22Rv1 (cell line): ENCODE results near the gene MSANTD1.

Experiments
- ZFX ChIP-seq: fragments of 450-650 bp; IDR thresholded peaks from 2 replicates; pipeline ENCODE4 v1.6.1; 2017; ENCODE audit warnings: antibody characterized with exemption, borderline replicate concordance
- TF ChIP-seq, protein P1 (sequence below): fragments of 450-650 bp; IDR thresholded peaks from 2 replicates; pipeline ENCODE4 v1.5.1; 2017; ENCODE audit warnings: mild to moderate bottlenecking

- TF ChIP-seq, protein P1, sequence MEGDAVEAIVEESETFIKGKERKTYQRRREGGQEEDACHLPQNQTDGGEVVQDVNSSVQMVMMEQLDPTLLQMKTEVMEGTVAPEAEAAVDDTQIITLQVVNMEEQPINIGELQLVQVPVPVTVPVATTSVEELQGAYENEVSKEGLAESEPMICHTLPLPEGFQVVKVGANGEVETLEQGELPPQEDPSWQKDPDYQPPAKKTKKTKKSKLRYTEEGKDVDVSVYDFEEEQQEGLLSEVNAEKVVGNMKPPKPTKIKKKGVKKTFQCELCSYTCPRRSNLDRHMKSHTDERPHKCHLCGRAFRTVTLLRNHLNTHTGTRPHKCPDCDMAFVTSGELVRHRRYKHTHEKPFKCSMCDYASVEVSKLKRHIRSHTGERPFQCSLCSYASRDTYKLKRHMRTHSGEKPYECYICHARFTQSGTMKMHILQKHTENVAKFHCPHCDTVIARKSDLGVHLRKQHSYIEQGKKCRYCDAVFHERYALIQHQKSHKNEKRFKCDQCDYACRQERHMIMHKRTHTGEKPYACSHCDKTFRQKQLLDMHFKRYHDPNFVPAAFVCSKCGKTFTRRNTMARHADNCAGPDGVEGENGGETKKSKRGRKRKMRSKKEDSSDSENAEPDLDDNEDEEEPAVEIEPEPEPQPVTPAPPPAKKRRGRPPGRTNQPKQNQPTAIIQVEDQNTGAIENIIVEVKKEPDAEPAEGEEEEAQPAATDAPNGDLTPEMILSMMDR, result no peak
- TF ChIP-seq ZFX, result no peak
These were observed 36.0 kb downstream of the MSANTD1 start for GRCh38 chr4:3284734-3285557.
